SW480 (cell line): ENCODE measurements around the gene ZCCHC9.
"Not testable (repeated sequence)": the region's sequence is repeated elsewhere in the genome, so short reads cannot be mapped to it uniquely, and the experiment has no call there.

Experiments used
- DNase-seq: peaks from one replicate; pipeline ENCODE4 v3.0.0-alpha.2; 2016; ENCODE audit warnings: low spot score

The ZCCHC9 gene

GRCh38 chr5:81305785-81306184 lies 4.4 kb downstream of the ZCCHC9 start:
- DNase-seq: no peak

- no peak for DNase-seq
These were observed 7.4 kb downstream of the ZCCHC9 start for GRCh38 chr5:81308836-81309235.

- no peak for DNase-seq
These were observed 9.1 kb downstream of the ZCCHC9 start for GRCh38 chr5:81310402-81311063.

GRCh38 chr5:81313278-81313677 lies 11.9 kb downstream of the ZCCHC9 start:
- no peak for DNase-seq

- DNase-seq: no peak
These were observed 12.3 kb downstream of the ZCCHC9 start for GRCh38 chr5:81313686-81314085.

GRCh38 chr5:81314581-81314980 lies 13.2 kb downstream of the ZCCHC9 start:
- no peak for DNase-seq

GRCh38 chr5:81315336-81315735 lies 13.9 kb downstream of the ZCCHC9 start:
- DNase-seq: no peak

- no peak for DNase-seq
These were observed 14.4 kb downstream of the ZCCHC9 start for GRCh38 chr5:81315830-81316229.

GRCh38 chr5:81316571-81316970 lies 15.2 kb downstream of the ZCCHC9 start:
- no peak for DNase-seq

GRCh38 chr5:81317536-81317935 lies 16.1 kb downstream of the ZCCHC9 start:
- DNase-seq: no peak

GRCh38 chr5:81326554-81326953 lies 25.2 kb downstream of the ZCCHC9 start:
- DNase-seq: no peak

GRCh38 chr5:81334304-81335061 lies 33.1 kb downstream of the ZCCHC9 start:
- no peak for DNase-seq

- no peak for DNase-seq
These were observed 34.6 kb downstream of the ZCCHC9 start for GRCh38 chr5:81335946-81336345.

- DNase-seq: no peak
These were observed 35.2 kb downstream of the ZCCHC9 start for GRCh38 chr5:81336556-81336955.

GRCh38 chr5:81337803-81338202 lies 36.4 kb downstream of the ZCCHC9 start:
- no peak for DNase-seq

- DNase-seq: not testable (repeated sequence)
These were observed 36.8 kb downstream of the ZCCHC9 start for GRCh38 chr5:81338213-81338612.

- DNase-seq: no peak
These were observed 43.3 kb downstream of the ZCCHC9 start for GRCh38 chr5:81344736-81345135.

- no peak for DNase-seq
These were observed 44.1 kb downstream of the ZCCHC9 start for GRCh38 chr5:81345411-81346003.

- no peak for DNase-seq
These were observed 47.8 kb downstream of the ZCCHC9 start for GRCh38 chr5:81349161-81349560.

GRCh38 chr5:81350507-81350906 lies 49.1 kb downstream of the ZCCHC9 start:
- no peak for DNase-seq

GRCh38 chr5:81353189-81353588 lies 51.8 kb downstream of the ZCCHC9 start:
- no peak for DNase-seq

GRCh38 chr5:81354093-81354492 lies 52.7 kb downstream of the ZCCHC9 start:
- DNase-seq: no peak
